Measurements from ENCODE around the gene RBM33. TPM values are rescaled to one million over a fixed set of nuclear protein-coding genes. Genes with fewer than 3 reads are reported as not detected.

The RBM33 gene
- total and polyA plus RNA-seq, 2 of the 13 experiments (the other 11 are each of a cell fraction or from before 2014, with no cell fraction given), result 12.4 to 28.9 TPM

DNA sequence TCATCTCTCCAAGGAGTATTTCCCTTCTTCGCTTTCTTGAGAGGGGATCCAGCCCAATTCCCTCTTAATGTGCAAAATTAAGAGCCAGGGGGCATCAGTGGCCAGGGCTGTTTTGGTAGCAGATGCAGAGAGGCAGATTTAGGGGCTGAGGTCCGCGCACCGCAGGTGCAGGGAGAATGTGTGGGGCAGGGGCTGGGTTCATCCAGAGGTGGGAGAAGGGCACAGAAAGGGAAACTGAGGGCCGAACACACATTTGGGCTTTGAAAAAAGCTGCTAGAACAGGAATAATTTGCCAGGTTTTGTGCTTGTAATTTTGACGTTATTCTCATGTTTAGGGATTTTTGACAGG, 174.3 kb downstream of the RBM33 start:
- ChIA-PET POLR2A (no interaction called here), CTCF (ENCODE audit: low intra/inter-chr PET ratio, low total read pairs) (interaction anchor here (0.6 kb wide), 1 partner anchor 149 kb away, joined by 3 read pairs; no protein-coding TSS in a partner anchor)
- WGBS (ENCODE audit: low lambda C conversion rate), result 21% methylated on average over 5 of the region's 6 CpGs
- H3K79me2 ChIP-seq (ENCODE audit: insufficient read depth, low read length), result no peaks in the 10 kb centered on the region
- H3K9ac ChIP-seq (ENCODE audit: insufficient read depth, low read depth, low read length), result no peak overlapping the region
- peaks cover 8 to 77% of the 10 kb centered on the region in 2 experiments for H3K27me3 ChIP-seq (ENCODE audit: control insufficient read depth in 1 of 2, insufficient read depth in 2 of 2, low read length in 2 of 2)
- no peaks in the 10 kb centered on the region for H3K9me3 ChIP-seq (ENCODE audit: low read length)
- no peak for ATAC-seq
- H3K4me2 ChIP-seq (ENCODE audit: low read depth, low read length), result no peak overlapping the region
- intact Hi-C loops (cut with micrococcal nuclease; ENCODE audit: unreplicated experiment) (no loop called here), in situ Hi-C loops (cut with HindIII; ENCODE audit: extremely low pct_ligation_motif_present, low pct_unique_long_range_greater_than_20kb) (loop anchor here (5.0 to 25.0 kb wide), 3 partner anchors 146 to 819 kb away; partner anchors contain the start of gene RNF32)
- no TSS peak for BruUV-seq (replicated peaks)
- no peak for DNase-seq (ENCODE audit: low spot score)
- no peak overlapping the region for H2AFZ ChIP-seq (ENCODE audit: low read length)
- peaks cover 5% of the 10 kb centered on the region for H3K4me1 ChIP-seq (ENCODE audit: insufficient read depth, low read length)
- H3K36me3 ChIP-seq (replicated peaks in 1 of 2; ENCODE audit: control insufficient read depth in 1 of 2, insufficient read depth in 2 of 2, low read length in 2 of 2), result no peaks in the 10 kb centered on the region
- H4K20me1 ChIP-seq (ENCODE audit: insufficient read depth, low read length), result peaks cover 5% of the 10 kb centered on the region; the same call in 1 of the 2 replicates
- H3K27ac ChIP-seq (ENCODE audit: extremely low read length, insufficient read depth, low read length), result no peak overlapping the region
- H3K4me3 ChIP-seq (replicated peaks in 1 of 3; ENCODE audit: insufficient read depth in 1 of 3, low read depth in 2 of 3, low read length in 3 of 3), result no peak overlapping the region
- FAIRE-seq, result no peak
- TF ChIP-seq PHF8 (CRISPR knock-in tag; IDR thresholded peaks at IDR 0.05) (no peak), PRMT3 (CRISPR knock-in tag; IDR thresholded peaks at IDR 0.05; ENCODE audit: borderline replicate concordance, low read depth) (no peak), CSRNP2 (CRISPR knock-in tag; conservative IDR thresholded peaks at IDR 0.05; ENCODE audit: low read depth) (no peak), ZNF326 (CRISPR knock-in tag; IDR thresholded peaks at IDR 0.05; ENCODE audit: borderline replicate concordance) (no peak), NFIC (IDR thresholded peaks at IDR 0.05; ENCODE audit: low read length) (no peak), ZNF383 (CRISPR knock-in tag; IDR thresholded peaks at IDR 0.05; ENCODE audit: borderline replicate concordance) (no peak), ZNF556 (CRISPR knock-in tag; IDR thresholded peaks at IDR 0.05; ENCODE audit: borderline replicate concordance) (no peak), ZNF17 (CRISPR knock-in tag; IDR thresholded peaks at IDR 0.05) (no peak), JUNB (CRISPR knock-in tag; IDR thresholded peaks at IDR 0.05; ENCODE audit: borderline replicate concordance) (no peak), PRPF4 (IDR thresholded peaks at IDR 0.05; ENCODE audit: low read depth, low read length, poor library complexity, severe bottlenecking) (no peak), ATF1 (CRISPR knock-in tag; IDR thresholded peaks at IDR 0.05) (no peak), ZNF781 (CRISPR knock-in tag; IDR thresholded peaks at IDR 0.05; ENCODE audit: borderline replicate concordance, not compliant biosample characterization) (no peak), ZNF7 (CRISPR knock-in tag; IDR thresholded peaks at IDR 0.05) (no peak), MIXL1 (CRISPR knock-in tag; IDR thresholded peaks at IDR 0.05) (no peak), ZNF83 (CRISPR knock-in tag; IDR thresholded peaks at IDR 0.05; ENCODE audit: borderline replicate concordance) (no peak), KDM5B (CRISPR knock-in tag; IDR thresholded peaks at IDR 0.05; ENCODE audit: borderline replicate concordance) (no peak)
- TF ChIP-seq, protein P1, sequence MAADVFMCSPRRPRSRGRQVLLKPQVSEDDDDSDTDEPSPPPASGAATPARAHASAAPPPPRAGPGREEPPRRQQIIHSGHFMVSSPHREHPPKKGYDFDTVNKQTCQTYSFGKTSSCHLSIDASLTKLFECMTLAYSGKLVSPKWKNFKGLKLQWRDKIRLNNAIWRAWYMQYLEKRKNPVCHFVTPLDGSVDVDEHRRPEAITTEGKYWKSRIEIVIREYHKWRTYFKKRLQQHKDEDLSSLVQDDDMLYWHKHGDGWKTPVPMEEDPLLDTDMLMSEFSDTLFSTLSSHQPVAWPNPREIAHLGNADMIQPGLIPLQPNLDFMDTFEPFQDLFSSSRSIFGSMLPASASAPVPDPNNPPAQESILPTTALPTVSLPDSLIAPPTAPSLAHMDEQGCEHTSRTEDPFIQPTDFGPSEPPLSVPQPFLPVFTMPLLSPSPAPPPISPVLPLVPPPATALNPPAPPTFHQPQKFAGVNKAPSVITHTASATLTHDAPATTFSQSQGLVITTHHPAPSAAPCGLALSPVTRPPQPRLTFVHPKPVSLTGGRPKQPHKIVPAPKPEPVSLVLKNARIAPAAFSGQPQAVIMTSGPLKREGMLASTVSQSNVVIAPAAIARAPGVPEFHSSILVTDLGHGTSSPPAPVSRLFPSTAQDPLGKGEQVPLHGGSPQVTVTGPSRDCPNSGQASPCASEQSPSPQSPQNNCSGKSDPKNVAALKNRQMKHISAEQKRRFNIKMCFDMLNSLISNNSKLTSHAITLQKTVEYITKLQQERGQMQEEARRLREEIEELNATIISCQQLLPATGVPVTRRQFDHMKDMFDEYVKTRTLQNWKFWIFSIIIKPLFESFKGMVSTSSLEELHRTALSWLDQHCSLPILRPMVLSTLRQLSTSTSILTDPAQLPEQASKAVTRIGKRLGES (CRISPR knock-in tag; IDR thresholded peaks at IDR 0.05; ENCODE audit: borderline replicate concordance), result no peak
- TF ChIP-seq, protein P2, sequence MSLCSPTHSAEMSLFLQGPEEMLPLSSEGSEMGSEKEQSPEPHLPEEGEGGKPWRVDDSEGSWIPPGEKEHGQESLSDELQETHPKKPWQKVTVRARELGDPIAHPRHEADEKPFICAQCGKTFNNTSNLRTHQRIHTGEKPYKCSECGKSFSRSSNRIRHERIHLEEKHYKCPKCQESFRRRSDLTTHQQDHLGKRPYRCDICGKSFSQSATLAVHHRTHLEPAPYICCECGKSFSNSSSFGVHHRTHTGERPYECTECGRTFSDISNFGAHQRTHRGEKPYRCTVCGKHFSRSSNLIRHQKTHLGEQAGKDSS (CRISPR knock-in tag; IDR thresholded peaks at IDR 0.05; ENCODE audit: borderline replicate concordance, low read depth), result no peak
- TF ChIP-seq, protein P3, sequence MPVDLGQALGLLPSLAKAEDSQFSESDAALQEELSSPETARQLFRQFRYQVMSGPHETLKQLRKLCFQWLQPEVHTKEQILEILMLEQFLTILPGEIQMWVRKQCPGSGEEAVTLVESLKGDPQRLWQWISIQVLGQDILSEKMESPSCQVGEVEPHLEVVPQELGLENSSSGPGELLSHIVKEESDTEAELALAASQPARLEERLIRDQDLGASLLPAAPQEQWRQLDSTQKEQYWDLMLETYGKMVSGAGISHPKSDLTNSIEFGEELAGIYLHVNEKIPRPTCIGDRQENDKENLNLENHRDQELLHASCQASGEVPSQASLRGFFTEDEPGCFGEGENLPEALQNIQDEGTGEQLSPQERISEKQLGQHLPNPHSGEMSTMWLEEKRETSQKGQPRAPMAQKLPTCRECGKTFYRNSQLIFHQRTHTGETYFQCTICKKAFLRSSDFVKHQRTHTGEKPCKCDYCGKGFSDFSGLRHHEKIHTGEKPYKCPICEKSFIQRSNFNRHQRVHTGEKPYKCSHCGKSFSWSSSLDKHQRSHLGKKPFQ (CRISPR knock-in tag; IDR thresholded peaks at IDR 0.05; ENCODE audit: insufficient replicate concordance), result no peak
